Measurements from ENCODE around the gene DBNDD2. TPM values are rescaled to one million over a fixed set of nuclear protein-coding genes. Genes with fewer than 3 reads are reported as not detected.
A peak's percentile ranks its signal among the peaks of the same experiment; 100 is the strongest.

DBNDD2 gene
- total and polyA plus RNA-seq, 2 experiments from 2014 or later, result 25.8 to 62.5 TPM

GRCh38 chr20:45415822-45416637 lies 7.9 kb downstream of the DBNDD2 start, which contains the start of gene PIGT:
Gene PIGT, plus strand, starts transcription at chr20:45416141. Its CDS starts 16 bp downstream, at chr20:45416157.
- Histone ChIP-seq H3K27ac (ENCODE audit: low read depth) (no peak within 1 kb of the TSS), H3K9me2 (ENCODE audit: insufficient read depth) (no peaks in the 10 kb centered on the region), H3K36me3 (ENCODE audit: insufficient read depth) (no peaks in the 10 kb centered on the region), H4K20me1 (replicated peaks; ENCODE audit: insufficient read depth) (peaks cover 11% of the 10 kb centered on the region; the same call in 1 of the 2 replicates), H2AFZ (peak within 1 kb of the TSS; percentile 92), H3K27me3 (ENCODE audit: insufficient read depth) (no peaks in the 10 kb centered on the region), H3K4me3 (peak within 1 kb of the TSS; percentile 81), H3K4me1 (ENCODE audit: insufficient read depth) (peaks cover 8% of the 10 kb centered on the region; the same call in 1 of the 2 replicates), H3F3A (replicated peaks; ENCODE audit: low read depth) (no peaks in the 10 kb centered on the region), H3K4me2 (peak within 1 kb of the TSS; percentile 91), H3K79me2 (replicated peaks; ENCODE audit: insufficient read depth) (peaks cover 17% of the 10 kb centered on the region)
- Mint-ChIP-seq H3K27ac (peak within 1 kb of the TSS; percentile 89), H3K36me3 (ENCODE audit: low read depth) (peaks cover 26% of the 10 kb centered on the region), H3K4me1 (peaks cover 9% of the 10 kb centered on the region), H3K9me3 (no peaks in the 10 kb centered on the region), H3K4me3 (peak within 1 kb of the TSS; percentile 95), H3K27me3 (ENCODE audit: insufficient read depth, low read depth, poor library complexity) (peaks cover 8% of the 10 kb centered on the region)
- peak; percentile 98 for ATAC-seq
- peak; percentile 81 for TF ChIP-seq POLR2AphosphoS5 (IDR thresholded peaks at IDR 0.05; ENCODE audit: low read depth)
- TF ChIP-seq CTCF (conservative IDR thresholded peaks at IDR 0.05; ENCODE audit: low read depth in 2 of 2), result 0 out of 4 replicates have a peak, but pooled peaks of 1 of the 2 experiments have one; percentile 9
- TF ChIP-seq ZNF462 (CRISPR knock-in tag; IDR thresholded peaks at IDR 0.05), result no peak
- no peak for TF ChIP-seq STAT1 (IDR thresholded peaks at IDR 0.05; ENCODE audit: unreplicated experiment)
- no peak for TF ChIP-seq EZH2phosphoT487 (IDR thresholded peaks at IDR 0.05; ENCODE audit: unreplicated experiment)
- no peak for TF ChIP-seq EZH2 (IDR thresholded peaks at IDR 0.05; ENCODE audit: low read depth, unreplicated experiment)
- no peak for TF ChIP-seq ZNF331 (CRISPR knock-in tag; IDR thresholded peaks at IDR 0.05; ENCODE audit: low read depth)
- peak; percentile 82 for TF ChIP-seq CREB1 (CRISPR knock-in tag; IDR thresholded peaks at IDR 0.05; ENCODE audit: low read depth)
- TF ChIP-seq NANOG (IDR thresholded peaks at IDR 0.05; ENCODE audit: borderline replicate concordance), result peak; percentile 20; the same call in 1 of the 2 replicates
- TF ChIP-seq ETS1 (IDR thresholded peaks at IDR 0.05), result peak; percentile 84
- no peak for TF ChIP-seq REST (IDR thresholded peaks at IDR 0.05; ENCODE audit: unreplicated experiment)
- no peak for TF ChIP-seq JUNB (IDR thresholded peaks at IDR 0.05; ENCODE audit: unreplicated experiment)
- TF ChIP-seq ZNF114 (CRISPR knock-in tag; IDR thresholded peaks at IDR 0.05), result no peak
- DNase-seq (ENCODE audit: low spot score), result peak; percentile 93

Measured in GM23338 (cell line).